ENCODE measurements around the gene CREBBP.

GRCh38 chr16:3868556-3868955, 12.0 kb downstream of the CREBBP start:
- TF ChIP-seq EP300 (IDR thresholded peaks at IDR 0.05; ENCODE audit: borderline replicate concordance) (no peak), ZBTB7A (IDR thresholded peaks at IDR 0.05; ENCODE audit: low read depth) (no peak), CEBPB (IDR thresholded peaks at IDR 0.05) (no peak), REST (IDR thresholded peaks at IDR 0.05; ENCODE audit: low read depth) (no peak), NFIC (IDR thresholded peaks at IDR 0.05) (no peak), EGR1 (IDR thresholded peaks at IDR 0.05) (no peak), CREB1 (IDR thresholded peaks at IDR 0.05; ENCODE audit: low read depth) (no peak), YY1 (IDR thresholded peaks at IDR 0.05; ENCODE audit: low read depth) (no peak), TCF12 (IDR thresholded peaks at IDR 0.05; ENCODE audit: low read depth) (no peak), FOXM1 (IDR thresholded peaks at IDR 0.05; ENCODE audit: borderline replicate concordance, low read depth) (no peak), MAX (IDR thresholded peaks at IDR 0.05) (no peak), USF1 (IDR thresholded peaks at IDR 0.05) (no peak), RAD21 (IDR thresholded peaks at IDR 0.05; ENCODE audit: low read depth) (no peak)

All from Ishikawa (cell line).